Adipocyte (in vitro differentiated cells): ENCODE results near the gene BOD1L1.
A peak's percentile ranks its signal among the peaks of the same experiment; 100 is the strongest.

Source experiments
- DNase-seq: peaks from one replicate; pipeline ENCODE4 v3.0.0-alpha.2; 2015; ENCODE audit warnings: low read depth
- H3K27me3 ChIP-seq: replicated peaks from 2 replicates; pipeline ENCODE4 v1.7.0; 2013; ENCODE audit warnings: mild to moderate bottlenecking, low read length, moderate library complexity; ENCODE audit not compliant: control insufficient read depth, insufficient read depth
- H3K36me3 ChIP-seq: 2 replicates; pipeline ENCODE4 v1.7.0; 2013; ENCODE audit warnings: low read length, mild to moderate bottlenecking, moderate library complexity; ENCODE audit not compliant: control insufficient read depth, insufficient read depth, severe bottlenecking
- H3K4me1 ChIP-seq: 2 replicates; pipeline ENCODE4 v1.7.0; 2013; ENCODE audit warnings: mild to moderate bottlenecking, low read length, moderate library complexity; ENCODE audit not compliant: control insufficient read depth, insufficient read depth
- H3K4me3 ChIP-seq: 2 replicates; pipeline ENCODE4 v1.7.0; 2013; ENCODE audit warnings: mild to moderate bottlenecking, low read length, moderate library complexity
- H3K9ac ChIP-seq: 2 replicates; pipeline ENCODE4 v1.7.0; 2013; ENCODE audit warnings: mild to moderate bottlenecking, low read length, moderate library complexity
- H3K9me3 ChIP-seq: 2 replicates; pipeline ENCODE4 v1.7.0; 2013; ENCODE audit warnings: mild to moderate bottlenecking, low read length, moderate library complexity; ENCODE audit not compliant: control insufficient read depth

Gene BOD1L1

DNA sequence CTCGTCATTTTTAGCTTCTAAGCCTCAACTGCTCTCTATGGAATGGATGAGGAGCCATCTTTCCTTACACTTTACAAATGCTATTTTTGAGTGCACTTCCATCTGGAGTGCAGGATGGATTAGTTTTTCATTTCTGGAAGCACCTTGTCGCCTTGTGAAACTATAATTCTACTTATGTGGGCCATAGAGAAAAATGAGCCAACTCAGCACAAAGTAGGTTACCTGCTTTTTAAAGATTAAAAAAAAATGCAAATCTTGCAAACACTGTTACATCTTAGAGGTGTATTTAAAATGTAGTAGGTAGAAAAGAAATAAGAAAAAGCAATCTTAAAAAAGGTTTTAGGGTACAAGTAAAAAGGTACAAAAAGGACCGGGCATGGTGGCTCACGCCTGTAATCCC is 10.9 kb downstream of the BOD1L1 start:
- no peak for DNase-seq
- Histone ChIP-seq H3K4me3 (no peak overlapping the region), H3K4me1 (peaks cover 20% of the 10 kb centered on the region), H3K9me3 (no peaks in the 10 kb centered on the region), H3K36me3 (peaks cover 75% of the 10 kb centered on the region), H3K27me3 (no peaks in the 10 kb centered on the region), H3K9ac (no peak overlapping the region)

DNA sequence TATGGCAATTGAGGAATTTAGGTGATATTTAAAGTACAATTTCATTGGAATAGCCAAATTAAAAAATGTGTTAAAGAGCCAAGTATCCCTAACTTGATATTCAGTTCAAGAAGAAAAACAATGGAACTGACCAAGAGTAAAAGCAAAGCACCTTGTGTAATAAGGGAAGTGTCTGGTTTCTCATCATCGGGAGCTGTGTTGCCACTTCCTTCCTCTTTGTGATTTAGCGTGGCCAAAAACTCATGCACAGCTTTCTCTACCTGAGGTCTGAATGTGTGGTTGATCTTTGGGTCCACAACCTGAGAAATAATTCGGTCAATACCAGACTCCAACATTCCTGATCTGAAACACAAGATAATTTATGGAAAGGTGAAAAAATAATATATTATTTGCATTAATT is 12.4 kb downstream of the BOD1L1 start:
- Histone ChIP-seq H3K4me3 (no peak overlapping the region), H3K36me3 (peaks cover 84% of the 10 kb centered on the region), H3K9ac (no peak overlapping the region), H3K4me1 (peaks cover 32% of the 10 kb centered on the region), H3K27me3 (no peaks in the 10 kb centered on the region), H3K9me3 (no peaks in the 10 kb centered on the region)
- DNase-seq, result no peak

DNA sequence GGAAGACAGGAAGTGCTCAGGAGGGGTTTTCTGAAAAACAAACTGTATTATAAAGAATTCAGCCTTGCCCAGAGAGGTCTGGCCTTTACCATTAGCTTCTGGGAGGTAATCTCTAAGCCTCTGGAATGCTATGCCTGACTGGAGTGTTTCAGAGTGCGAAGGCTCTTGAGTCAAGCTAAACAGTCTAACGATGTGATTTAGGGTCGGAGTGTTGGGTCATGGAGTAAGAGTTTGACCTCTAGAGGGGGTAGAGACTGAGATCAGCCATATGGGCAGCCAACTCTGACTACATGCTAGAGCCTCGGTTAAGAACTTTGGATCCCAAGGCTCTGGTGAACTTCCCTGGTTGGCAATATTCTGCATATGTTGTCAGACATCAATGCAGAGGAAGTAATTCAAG is 15.0 kb downstream of the BOD1L1 start:
- Histone ChIP-seq H3K9ac (no peak overlapping the region), H3K4me3 (no peak overlapping the region), H3K27me3 (no peaks in the 10 kb centered on the region), H3K4me1 (peaks cover 24% of the 10 kb centered on the region), H3K36me3 (peaks cover 86% of the 10 kb centered on the region), H3K9me3 (no peaks in the 10 kb centered on the region)
- no peak for DNase-seq

DNA sequence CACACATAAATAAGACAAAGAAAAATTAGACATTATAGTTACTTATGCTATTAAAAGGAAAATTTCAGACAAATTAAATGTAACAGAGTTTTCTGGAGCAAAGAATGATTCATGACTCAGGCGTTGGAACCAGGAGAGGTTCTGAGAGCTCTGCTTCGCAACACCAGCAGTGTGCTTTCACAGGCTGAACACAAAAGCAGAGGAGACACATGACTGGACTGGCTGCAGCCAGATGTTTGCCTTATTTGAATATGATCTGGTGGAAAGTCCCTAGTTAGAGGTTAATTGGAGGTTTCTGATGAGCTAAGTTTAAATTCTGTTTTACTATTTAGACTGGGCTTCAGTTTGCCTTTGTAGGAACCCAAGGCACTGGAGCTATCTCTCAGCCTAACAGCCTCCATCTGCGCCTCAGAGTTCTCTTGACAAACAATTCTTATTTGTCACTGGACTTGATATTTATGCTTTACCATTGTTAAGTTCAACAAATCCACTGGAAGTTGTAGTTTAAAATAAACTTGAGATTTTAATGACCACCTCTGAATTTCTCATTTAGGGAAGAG is 16.2 kb downstream of the BOD1L1 start:
- Histone ChIP-seq H3K9ac (peak overlapping the region; percentile 68), H3K36me3 (peaks cover 90% of the 10 kb centered on the region)
- peak; percentile 65 for DNase-seq

DNA sequence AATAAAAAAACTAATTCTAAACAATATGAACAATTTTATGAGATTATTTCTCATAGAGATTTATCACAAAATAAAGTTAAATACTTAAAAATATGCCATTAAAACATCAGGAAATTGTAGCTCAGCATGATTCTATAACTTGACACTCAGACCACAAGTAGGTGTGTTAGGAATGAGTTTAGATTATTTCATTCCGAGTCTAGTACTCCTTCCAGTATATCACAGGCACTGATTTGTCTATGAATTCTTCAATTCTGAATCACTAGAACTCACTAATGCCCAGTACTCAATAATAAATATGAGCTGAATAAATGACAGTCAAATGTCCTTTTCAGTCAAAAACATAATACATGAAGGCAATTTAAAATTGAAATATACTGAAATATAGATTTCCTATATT is 22.2 kb downstream of the BOD1L1 start:
- H3K27me3 ChIP-seq, result no peaks in the 10 kb centered on the region
- no peaks in the 10 kb centered on the region for H3K9me3 ChIP-seq
- H3K4me1 ChIP-seq, result no peaks in the 10 kb centered on the region
- DNase-seq, result no peak
- peaks cover 100% of the 10 kb centered on the region for H3K36me3 ChIP-seq
- no peak overlapping the region for H3K9ac ChIP-seq
- no peak overlapping the region for H3K4me3 ChIP-seq

More for the DNA sequence above, 16.2 kb downstream of the BOD1L1 start:
- H3K4me3 ChIP-seq, result peak overlapping the region; percentile 13
- H3K27me3 ChIP-seq, result no peaks in the 10 kb centered on the region
- no peaks in the 10 kb centered on the region for H3K9me3 ChIP-seq
- H3K4me1 ChIP-seq, result peaks cover 21% of the 10 kb centered on the region

DNA sequence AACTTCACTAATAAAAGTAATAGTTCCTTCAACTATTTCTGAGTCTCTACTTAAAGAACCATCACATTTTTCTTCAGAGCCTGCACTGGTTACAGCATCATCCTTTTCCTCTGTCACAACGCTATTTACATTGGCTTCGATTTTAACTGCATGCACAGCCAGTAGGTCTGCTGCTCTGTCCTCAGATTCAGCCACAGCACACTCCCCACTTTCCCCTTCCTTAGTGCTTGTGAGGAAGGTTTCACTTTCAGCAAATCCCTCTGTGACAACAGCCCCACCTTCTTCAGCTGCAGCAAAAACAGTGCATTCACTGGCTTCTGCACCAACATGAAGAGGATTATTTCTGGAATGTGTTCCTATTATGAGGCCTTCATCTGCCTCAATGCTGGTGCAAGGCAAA is 25.7 kb downstream of the BOD1L1 start:
- DNase-seq, result no peak
- H3K36me3 ChIP-seq, result peaks cover 82% of the 10 kb centered on the region

DNA sequence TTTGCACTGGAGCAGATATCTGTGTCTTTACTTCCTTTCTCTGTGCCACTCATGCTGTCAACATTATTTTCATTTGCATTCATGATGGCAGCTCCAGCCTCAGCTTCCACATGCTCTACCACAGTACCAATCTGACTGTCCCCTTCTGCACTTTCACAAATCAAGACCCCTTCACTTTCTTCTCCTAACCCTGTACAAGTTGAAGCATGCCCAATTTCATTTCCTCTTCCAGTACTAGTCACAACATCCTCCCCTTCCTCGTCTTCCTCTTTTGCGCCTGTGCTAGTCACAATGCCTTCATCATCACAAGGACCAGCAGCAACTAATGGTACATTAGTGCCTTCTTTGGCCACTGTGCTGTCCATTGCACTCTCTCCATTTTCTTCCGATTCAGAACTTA is 26.5 kb downstream of the BOD1L1 start:
- Histone ChIP-seq H3K4me3 (no peak overlapping the region), H3K9ac (no peak overlapping the region), H3K36me3 (peaks cover 82% of the 10 kb centered on the region), H3K27me3 (no peaks in the 10 kb centered on the region), H3K9me3 (no peaks in the 10 kb centered on the region), H3K4me1 (peaks cover 25% of the 10 kb centered on the region)
- DNase-seq, result no peak

More for the DNA sequence above, 25.7 kb downstream of the BOD1L1 start:
- H3K4me1 ChIP-seq, result peaks cover 22% of the 10 kb centered on the region
- H3K9me3 ChIP-seq, result no peaks in the 10 kb centered on the region
- H3K9ac ChIP-seq, result no peak overlapping the region
- no peak overlapping the region for H3K4me3 ChIP-seq
- no peaks in the 10 kb centered on the region for H3K27me3 ChIP-seq

DNA sequence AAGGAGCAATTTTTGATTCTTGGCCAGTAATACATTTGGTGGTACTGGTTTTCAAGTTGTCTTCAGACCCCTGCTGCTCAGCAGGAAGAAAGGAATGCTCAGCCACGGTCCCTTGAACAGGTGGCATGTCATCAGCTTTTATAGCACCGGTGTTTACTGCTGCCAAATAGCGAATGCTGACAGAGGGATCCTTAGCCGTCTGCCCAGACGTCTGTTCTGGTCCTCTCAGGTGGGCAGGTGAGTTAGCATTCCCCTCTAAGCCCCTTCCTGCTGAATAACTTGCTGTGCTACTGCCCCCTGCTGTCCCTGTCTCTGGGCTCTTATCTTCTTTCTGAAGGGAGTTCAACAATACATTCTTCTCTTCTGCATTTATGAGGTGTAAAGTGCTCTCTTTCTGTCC is 28.4 kb downstream of the BOD1L1 start:
- Histone ChIP-seq H3K27me3 (no peaks in the 10 kb centered on the region), H3K4me1 (peaks cover 25% of the 10 kb centered on the region), H3K4me3 (no peak overlapping the region), H3K36me3 (peaks cover 80% of the 10 kb centered on the region), H3K9me3 (no peaks in the 10 kb centered on the region), H3K9ac (no peak overlapping the region)
- DNase-seq, result no peak

DNA sequence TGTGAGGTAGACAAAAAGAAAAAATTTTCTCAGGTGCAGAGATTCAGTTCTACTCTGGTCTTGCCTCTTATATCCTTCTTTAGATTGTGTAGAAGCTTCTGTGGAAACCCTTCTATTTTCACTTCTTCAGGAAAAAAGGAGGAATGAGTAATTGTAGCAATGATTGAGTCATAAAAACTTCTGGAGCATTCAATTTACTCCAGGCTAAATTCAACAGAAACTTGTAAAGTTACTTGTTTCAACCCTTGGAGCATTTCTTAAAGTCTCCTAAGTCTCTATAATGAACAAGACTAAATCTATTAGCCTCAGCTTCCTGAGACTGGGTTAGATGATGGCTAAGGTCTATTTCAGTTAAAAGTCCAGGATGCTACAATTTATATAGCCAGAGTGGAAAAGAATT is 29.9 kb downstream of the BOD1L1 start:
- peak; percentile 39 for DNase-seq
- Histone ChIP-seq H3K9ac (no peak overlapping the region), H3K9me3 (no peaks in the 10 kb centered on the region), H3K4me3 (no peak overlapping the region), H3K36me3 (peaks cover 80% of the 10 kb centered on the region), H3K4me1 (peaks cover 25% of the 10 kb centered on the region), H3K27me3 (no peaks in the 10 kb centered on the region)

DNA sequence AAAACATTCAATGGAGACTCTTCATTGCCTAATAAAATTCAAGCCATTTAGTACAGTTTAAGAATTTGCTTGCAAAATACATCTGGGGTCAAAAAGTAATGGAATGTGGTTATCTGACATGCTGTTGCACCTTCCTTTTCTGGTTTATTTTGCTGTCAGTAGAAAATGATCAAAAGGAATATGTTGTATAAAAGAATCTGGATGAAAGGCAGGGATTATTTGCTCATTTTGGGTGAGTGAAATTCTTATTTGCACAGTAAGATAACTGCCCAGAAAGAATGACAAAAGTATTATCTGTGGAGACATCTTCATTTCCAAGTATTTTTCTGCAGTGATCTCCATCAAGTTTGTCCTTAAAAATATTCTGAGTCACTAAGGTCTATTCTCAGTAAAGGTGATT is 30.4 kb downstream of the BOD1L1 start:
- Histone ChIP-seq H3K9me3 (no peaks in the 10 kb centered on the region), H3K4me1 (peaks cover 25% of the 10 kb centered on the region), H3K36me3 (peaks cover 80% of the 10 kb centered on the region), H3K4me3 (no peak overlapping the region), H3K9ac (no peak overlapping the region), H3K27me3 (no peaks in the 10 kb centered on the region)
- no peak for DNase-seq

DNA sequence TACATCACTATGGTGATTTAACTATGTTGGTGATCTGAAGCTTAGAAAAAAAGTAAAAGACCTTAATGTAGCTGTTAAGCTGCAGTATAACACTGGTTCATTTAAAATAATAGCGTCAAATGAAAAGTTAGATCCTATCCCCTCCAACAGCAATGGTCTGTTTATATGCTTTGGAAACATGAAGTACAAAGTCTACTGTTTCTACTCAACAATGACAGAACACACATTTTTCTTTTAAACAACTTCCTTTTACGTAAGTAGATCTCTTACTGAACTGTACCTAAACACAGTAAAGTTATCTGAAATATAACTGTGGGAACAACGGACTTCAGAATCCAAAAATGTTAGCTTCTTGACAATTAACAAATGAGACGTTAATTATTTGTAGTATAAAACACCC is 35.3 kb downstream of the BOD1L1 start:
- H3K36me3 ChIP-seq, result peaks cover 93% of the 10 kb centered on the region
- DNase-seq, result no peak
- no peaks in the 10 kb centered on the region for H3K27me3 ChIP-seq
- H3K4me1 ChIP-seq, result peaks cover 6% of the 10 kb centered on the region
- no peak overlapping the region for H3K9ac ChIP-seq
- H3K9me3 ChIP-seq, result no peaks in the 10 kb centered on the region
- no peak overlapping the region for H3K4me3 ChIP-seq

DNA sequence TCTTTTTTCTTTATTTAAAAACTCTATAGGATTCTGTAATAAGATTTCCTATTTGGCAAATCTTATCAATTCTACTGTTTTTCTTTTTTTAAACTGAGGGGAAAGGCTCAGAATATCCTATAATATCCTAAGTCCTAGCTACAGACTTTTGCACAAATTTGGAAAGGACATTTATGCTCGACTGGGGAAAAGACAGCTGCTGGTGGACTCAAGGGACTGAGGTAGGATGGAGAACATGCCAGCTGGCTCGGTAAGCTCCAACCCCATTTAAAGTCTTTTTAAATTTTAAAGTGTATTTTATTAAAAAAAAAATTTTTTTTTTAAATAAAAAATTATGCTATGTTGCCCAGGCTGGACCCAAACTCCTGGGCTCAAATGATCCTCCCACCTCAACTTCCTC is 36.8 kb downstream of the BOD1L1 start:
- no peaks in the 10 kb centered on the region for H3K4me1 ChIP-seq
- H3K9ac ChIP-seq, result no peak overlapping the region
- H3K4me3 ChIP-seq, result no peak overlapping the region
- no peak for DNase-seq
- H3K27me3 ChIP-seq, result no peaks in the 10 kb centered on the region
- no peaks in the 10 kb centered on the region for H3K9me3 ChIP-seq
- peaks cover 97% of the 10 kb centered on the region for H3K36me3 ChIP-seq
